ENCODE measurements around the gene OSBPL6.

DNA sequence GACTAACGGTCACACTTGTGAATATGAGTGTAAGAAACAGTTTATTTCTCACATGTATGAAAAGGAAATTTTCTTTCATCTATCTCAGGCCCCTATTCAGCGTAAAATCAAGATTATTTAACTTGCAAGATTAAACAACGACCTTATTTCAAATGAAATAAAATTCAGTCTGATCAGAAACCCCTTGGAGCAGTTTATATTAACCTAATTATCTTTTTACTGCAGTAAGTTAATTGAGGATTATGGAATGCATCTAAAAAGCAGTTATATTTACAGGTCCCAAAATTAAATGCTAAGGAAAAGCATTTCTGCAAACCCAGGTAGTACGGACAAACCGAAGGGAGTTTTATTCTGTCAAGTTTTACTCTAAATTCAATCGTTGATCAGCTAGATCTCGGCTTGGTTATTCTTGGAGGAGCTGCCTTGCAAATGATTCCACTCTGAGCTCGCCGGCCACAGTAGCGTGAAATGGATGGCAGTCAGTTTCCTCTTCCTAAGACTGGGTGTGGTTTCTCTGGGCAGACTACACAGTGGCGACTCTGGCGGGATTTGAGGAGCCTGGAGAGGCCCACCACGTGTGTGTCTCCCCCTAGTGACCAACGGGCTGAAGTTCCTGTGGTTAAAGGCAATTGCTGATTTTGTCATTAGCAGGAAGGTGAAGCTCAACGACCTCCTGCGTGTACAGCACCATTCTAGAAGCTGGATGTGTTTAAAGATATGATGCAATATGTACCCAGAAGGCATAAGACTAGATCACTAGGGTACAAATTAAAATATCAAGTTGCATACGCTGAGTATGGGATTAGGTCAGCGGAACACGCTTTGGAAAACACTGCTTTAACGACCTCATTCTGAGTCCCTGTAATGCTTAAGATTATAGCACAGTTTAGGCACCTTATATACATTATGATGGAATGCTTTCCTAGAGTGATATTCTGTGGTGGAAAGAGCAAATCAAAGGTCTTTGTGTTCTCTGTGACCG is 220.2 kb downstream of the OSBPL6 start:
- TF ChIP-seq, protein P1, sequence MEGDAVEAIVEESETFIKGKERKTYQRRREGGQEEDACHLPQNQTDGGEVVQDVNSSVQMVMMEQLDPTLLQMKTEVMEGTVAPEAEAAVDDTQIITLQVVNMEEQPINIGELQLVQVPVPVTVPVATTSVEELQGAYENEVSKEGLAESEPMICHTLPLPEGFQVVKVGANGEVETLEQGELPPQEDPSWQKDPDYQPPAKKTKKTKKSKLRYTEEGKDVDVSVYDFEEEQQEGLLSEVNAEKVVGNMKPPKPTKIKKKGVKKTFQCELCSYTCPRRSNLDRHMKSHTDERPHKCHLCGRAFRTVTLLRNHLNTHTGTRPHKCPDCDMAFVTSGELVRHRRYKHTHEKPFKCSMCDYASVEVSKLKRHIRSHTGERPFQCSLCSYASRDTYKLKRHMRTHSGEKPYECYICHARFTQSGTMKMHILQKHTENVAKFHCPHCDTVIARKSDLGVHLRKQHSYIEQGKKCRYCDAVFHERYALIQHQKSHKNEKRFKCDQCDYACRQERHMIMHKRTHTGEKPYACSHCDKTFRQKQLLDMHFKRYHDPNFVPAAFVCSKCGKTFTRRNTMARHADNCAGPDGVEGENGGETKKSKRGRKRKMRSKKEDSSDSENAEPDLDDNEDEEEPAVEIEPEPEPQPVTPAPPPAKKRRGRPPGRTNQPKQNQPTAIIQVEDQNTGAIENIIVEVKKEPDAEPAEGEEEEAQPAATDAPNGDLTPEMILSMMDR (conservative IDR thresholded peaks at IDR 0.05; ENCODE audit: low read length), result peak; percentile 89
- TF ChIP-seq EZH2phosphoT487 (IDR thresholded peaks at IDR 0.05; ENCODE audit: borderline replicate concordance), result no peak
